ENCODE measurements around the gene NOC3L. TPM values are rescaled to one million over a fixed set of nuclear protein-coding genes. Genes with fewer than 3 reads are reported as not detected.
A peak's percentile ranks its signal among the peaks of the same experiment; 100 is the strongest.
"Not testable (repeated sequence)": the region's sequence is repeated elsewhere in the genome, so short reads cannot be mapped to it uniquely, and the experiment has no call there.

The NOC3L gene
- polyA plus RNA-seq, 1 of the 3 experiments (the other 2 are of a cell fraction) = 9.0 TPM

DNA sequence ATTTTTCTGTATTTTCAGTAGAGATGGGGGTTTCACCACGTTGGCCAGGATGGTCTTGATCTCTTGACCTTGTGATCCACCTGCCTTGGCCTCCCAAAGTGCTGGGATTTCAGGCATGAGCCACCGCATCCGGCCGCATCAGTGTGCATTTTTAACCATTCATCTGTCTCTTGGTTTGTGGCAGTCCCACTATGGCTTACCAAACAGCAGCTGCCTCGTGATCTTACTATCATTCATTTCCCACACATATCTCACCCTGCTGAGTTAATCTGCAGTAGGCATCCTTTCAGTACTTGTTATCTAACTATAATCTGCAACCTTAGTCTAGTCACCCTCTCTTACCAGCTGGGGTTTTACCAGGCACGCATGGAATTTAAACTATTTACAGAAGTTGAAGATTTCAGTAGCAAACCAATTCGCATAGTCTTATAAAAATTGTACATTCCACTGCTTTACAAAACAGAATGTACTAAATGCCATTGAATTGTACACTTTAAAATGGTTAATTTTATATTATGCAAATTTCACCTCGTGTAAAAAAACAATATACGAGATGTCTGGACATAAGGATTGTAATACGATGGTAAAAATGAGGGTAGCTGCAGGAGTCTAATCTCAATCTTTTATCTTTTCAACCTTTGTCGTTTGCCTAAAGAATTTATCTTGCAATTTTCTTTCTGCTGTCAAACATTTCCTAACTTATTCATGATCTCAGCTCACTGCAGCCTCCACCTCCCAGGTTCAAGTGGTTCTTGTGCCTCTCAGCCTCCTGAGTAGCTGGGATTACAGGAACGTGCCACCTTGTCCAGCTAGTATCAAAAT lies 35.0 kb upstream of the NOC3L start (continued):
- TF ChIP-seq FOSL2 (IDR thresholded peaks at IDR 0.05; ENCODE audit: borderline replicate concordance, low read depth) (peak; percentile 44; the same call in 1 of the 2 replicates), TEAD4 (IDR thresholded peaks at IDR 0.05; ENCODE audit: borderline replicate concordance, insufficient read depth) (peak; percentile 92), ELF1 (IDR thresholded peaks at IDR 0.05) (no peak), YY1 (IDR thresholded peaks at IDR 0.05; ENCODE audit: low read depth) (no peak), FOXJ3 (CRISPR knock-in tag; IDR thresholded peaks at IDR 0.05) (no peak), RAD21 (IDR thresholded peaks at IDR 0.05; ENCODE audit: low read length) (no peak), POLR2AphosphoS5 (IDR thresholded peaks at IDR 0.05; ENCODE audit: low read depth, low read length) (no peak), MXI1 (IDR thresholded peaks at IDR 0.05; ENCODE audit: low read depth, low read length) (no peak), GABPA (IDR thresholded peaks at IDR 0.05; ENCODE audit: low read depth) (no peak), EP300 (IDR thresholded peaks at IDR 0.05; ENCODE audit: borderline replicate concordance in 1 of 2, low read depth in 1 of 2, low read length in 1 of 2) (peak in 1 of 2 experiments; percentile 64; a peak in 1 of 4 replicates)
- TF ChIP-seq, protein P1, sequence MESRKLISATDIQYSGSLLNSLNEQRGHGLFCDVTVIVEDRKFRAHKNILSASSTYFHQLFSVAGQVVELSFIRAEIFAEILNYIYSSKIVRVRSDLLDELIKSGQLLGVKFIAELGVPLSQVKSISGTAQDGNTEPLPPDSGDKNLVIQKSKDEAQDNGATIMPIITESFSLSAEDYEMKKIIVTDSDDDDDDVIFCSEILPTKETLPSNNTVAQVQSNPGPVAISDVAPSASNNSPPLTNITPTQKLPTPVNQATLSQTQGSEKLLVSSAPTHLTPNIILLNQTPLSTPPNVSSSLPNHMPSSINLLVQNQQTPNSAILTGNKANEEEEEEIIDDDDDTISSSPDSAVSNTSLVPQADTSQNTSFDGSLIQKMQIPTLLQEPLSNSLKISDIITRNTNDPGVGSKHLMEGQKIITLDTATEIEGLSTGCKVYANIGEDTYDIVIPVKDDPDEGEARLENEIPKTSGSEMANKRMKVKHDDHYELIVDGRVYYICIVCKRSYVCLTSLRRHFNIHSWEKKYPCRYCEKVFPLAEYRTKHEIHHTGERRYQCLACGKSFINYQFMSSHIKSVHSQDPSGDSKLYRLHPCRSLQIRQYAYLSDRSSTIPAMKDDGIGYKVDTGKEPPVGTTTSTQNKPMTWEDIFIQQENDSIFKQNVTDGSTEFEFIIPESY (IDR thresholded peaks at IDR 0.05; ENCODE audit: borderline replicate concordance, low read depth) = no peak

DNA sequence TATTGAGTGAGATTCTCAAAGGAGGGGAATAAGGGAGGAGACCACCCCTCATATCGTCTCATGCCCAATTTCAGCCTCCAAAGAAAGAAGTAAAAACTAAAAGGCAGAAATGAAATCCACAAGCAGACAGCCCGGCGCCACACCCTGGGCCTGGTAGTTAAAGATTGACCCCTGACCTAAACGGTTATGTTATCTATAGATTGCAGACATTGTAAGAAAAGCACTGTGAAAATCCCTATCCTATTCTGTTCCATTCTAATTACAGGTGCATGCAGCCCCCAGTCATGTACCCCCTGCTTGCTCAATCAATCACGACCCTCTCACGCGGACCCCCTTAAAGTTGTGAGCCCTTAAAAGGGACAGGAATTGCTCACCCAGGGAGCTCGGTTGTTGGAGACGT lies 29.4 kb upstream of the NOC3L start:
- H3K79me2 ChIP-seq (ENCODE audit: insufficient read depth); H3K4me3 ChIP-seq (ENCODE audit: low read depth in 2 of 2, low read length in 1 of 2); H3K9me2 ChIP-seq; H3K27ac ChIP-seq (ENCODE audit: low read depth in 2 of 2, low read length in 1 of 2); H3K4me2 ChIP-seq; H2AFZ ChIP-seq (ENCODE audit: low read depth); H3K9me3 ChIP-seq; H4K20me1 ChIP-seq (ENCODE audit: insufficient read depth); H3F3A ChIP-seq (replicated peaks; ENCODE audit: insufficient read depth); H3K9ac ChIP-seq; H3K36me3 ChIP-seq (replicated peaks in 1 of 2; ENCODE audit: control insufficient read depth in 1 of 2, insufficient read depth in 2 of 2, low read length in 1 of 2); H3K27me3 ChIP-seq (ENCODE audit: insufficient read depth); H3K4me1 ChIP-seq (ENCODE audit: control insufficient read depth in 1 of 2, insufficient read depth in 2 of 2, low read depth in 1 of 2, low read length in 1 of 2); POLR2A ChIA-PET; DNase-seq: not testable (repeated sequence)
- WGBS (ENCODE audit: low lambda C conversion rate) = 91% methylated on average over 8 of the region's 9 CpGs
- CTCF ChIA-PET = interaction anchor here (0.8 kb wide), 1 partner anchor 28 kb away, joined by 3 read pairs; no protein-coding TSS in a partner anchor

DNA sequence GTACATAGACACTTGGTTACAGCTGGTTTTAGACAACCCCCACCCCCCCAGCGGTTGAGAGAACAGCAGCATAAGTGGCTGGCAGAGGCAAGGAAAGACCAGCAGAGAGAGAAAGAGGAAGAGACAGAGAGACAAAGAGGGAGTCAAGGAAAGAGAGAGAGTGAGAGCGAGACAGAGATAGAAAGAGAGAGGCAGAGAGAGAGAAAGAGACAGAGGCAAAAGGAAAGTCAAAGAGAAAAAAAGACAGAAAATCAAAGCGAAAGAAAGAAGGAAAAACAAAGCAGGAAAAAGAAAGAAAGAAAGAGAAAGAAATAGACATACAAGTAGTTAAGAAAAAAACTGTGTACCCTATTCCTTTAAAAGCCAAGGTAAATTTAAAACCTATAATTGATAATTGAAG lies 23.0 kb upstream of the NOC3L start:
- H3K9me3 ChIP-seq; H3K4me2 ChIP-seq; H3K9ac ChIP-seq; H3K4me3 ChIP-seq (ENCODE audit: low read depth in 2 of 2, low read length in 1 of 2); H3K27me3 ChIP-seq (ENCODE audit: insufficient read depth); DNase-seq; H4K20me1 ChIP-seq (ENCODE audit: insufficient read depth); H3K4me1 ChIP-seq (ENCODE audit: control insufficient read depth in 1 of 2, insufficient read depth in 2 of 2, low read depth in 1 of 2, low read length in 1 of 2); H2AFZ ChIP-seq (ENCODE audit: low read depth); H3K79me2 ChIP-seq (ENCODE audit: insufficient read depth); POLR2A ChIA-PET; H3K27ac ChIP-seq (ENCODE audit: low read depth in 2 of 2, low read length in 1 of 2); H3K9me2 ChIP-seq; H3K36me3 ChIP-seq (replicated peaks in 1 of 2; ENCODE audit: control insufficient read depth in 1 of 2, insufficient read depth in 2 of 2, low read length in 1 of 2); H3F3A ChIP-seq (replicated peaks; ENCODE audit: insufficient read depth): not testable (repeated sequence)
- 88% methylated on average over 3 of the region's 3 CpGs for WGBS (ENCODE audit: low lambda C conversion rate)
- CTCF ChIA-PET = interaction anchor here (1.2 kb wide), 1 partner anchor 58 kb away, joined by 3 read pairs; no protein-coding TSS in a partner anchor

All from SK-N-SH (cell line).